HepG2 (cell line): ENCODE data around the gene CLCN4. TPM values are rescaled to one million over a fixed set of nuclear protein-coding genes. Genes with fewer than 3 reads are reported as not detected.

Source experiments
- ATAC-seq: fragments of 200-7000 bp; cut with Tn5 transposase; 3 replicates; pipeline ENCODE4 v1.9.1; 2020; ENCODE audit warnings: mild to moderate bottlenecking, moderate library complexity
- BruUV-seq: library from RNA; stranded (reverse); fragments of 400-500 nt; replicated peaks from 2 replicates; lab custom pipeline; 2021; lab: Mats Ljungman, UMichigan
- CTCF ChIA-PET: fragments of 300-600 bp; formaldehyde crosslinking; extraction: SDS; loops from one replicate; lab custom pipeline; 2021; ENCODE audit warnings: low total read pairs, inconsistent platforms, low intra/inter-chr PET ratio; lab: Yijun Ruan, JAX
- POLR2A ChIA-PET: fragments of 350-600 bp; sonication (Branson Sonifier 250); formaldehyde crosslinking; loops from one replicate; lab custom pipeline; 2020; ENCODE audit warnings: antibody characterized with exemption, inconsistent platforms; lab: Yijun Ruan, JAX
- DNase-seq: peaks from one replicate; pipeline ENCODE4 v3.0.0-alpha.2; 2015; ENCODE audit warnings: low spot score
- FAIRE-seq: peaks from 3 replicates; lab custom pipeline; 2011; peaks lifted over from hg19 to GRCh38; lab: Jason Lieb, UNC
- H2AFZ ChIP-seq: one replicate; pipeline ENCODE4 v1.6.1; 2011; ENCODE audit warnings: low read length, inconsistent platforms
- H3K27ac ChIP-seq: fragments of 300-600 bp; 3 replicates; pipeline ENCODE4 v1.8.0; 2011; ENCODE audit warnings: mixed run types, mild to moderate bottlenecking, mixed read lengths, low read length, inconsistent platforms; ENCODE audit not compliant: insufficient read depth; ENCODE audit errors: extremely low read length
- H3K27me3 ChIP-seq, 2 experiments: fragments of 200-600 bp in 1 of 2; 2 replicates in 1 of 2; 3 replicates in 1 of 2; pipeline versions ENCODE4 v1.6.0 to v1.8.0; 2011; ENCODE audit warnings: low read length in 2 of 2, mild to moderate bottlenecking in 2 of 2, moderate library complexity in 2 of 2, inconsistent platforms in 1 of 2; ENCODE audit not compliant: insufficient read depth in 2 of 2, control insufficient read depth in 1 of 2
- H3K36me3 ChIP-seq, 2 experiments: fragments of 200-600 bp in 1 of 2; replicated peaks in 1 of 2; 2 replicates in 1 of 2; 3 replicates in 1 of 2; pipeline versions ENCODE4 v1.5.1 to v1.8.0; 2011; ENCODE audit warnings: low read length in 2 of 2, inconsistent platforms in 1 of 2; ENCODE audit not compliant: insufficient read depth in 2 of 2, control insufficient read depth in 1 of 2
- H3K4me1 ChIP-seq: 2 replicates; pipeline ENCODE4 v1.5.1; 2012; ENCODE audit warnings: low read length, inconsistent platforms; ENCODE audit not compliant: insufficient read depth
- H3K4me2 ChIP-seq: 2 replicates; pipeline ENCODE4 v1.6.0; 2011; ENCODE audit warnings: low read depth, low read length, inconsistent platforms
- H3K4me3 ChIP-seq, 3 experiments: fragments of 200-600 bp in 1 of 3; sonication (generic), shearing (Covaris generic) in 1 of 3; replicated peaks in 1 of 3; 2 replicates each; pipeline ENCODE4 v1.5.1; 2011 to 2016; ENCODE audit warnings: low read length in 3 of 3, inconsistent platforms in 2 of 3, low read depth in 2 of 3, mild to moderate bottlenecking in 2 of 3, control low read depth in 1 of 3, mixed read lengths in 1 of 3; ENCODE audit not compliant: insufficient read depth in 1 of 3
- H3K79me2 ChIP-seq: one replicate; pipeline ENCODE4 v1.6.1; 2011; ENCODE audit warnings: low read length, inconsistent platforms; ENCODE audit not compliant: insufficient read depth
- H3K9ac ChIP-seq: 2 replicates; pipeline ENCODE4 v1.6.0; 2011; ENCODE audit warnings: mild to moderate bottlenecking, low read depth, low read length, inconsistent platforms; ENCODE audit not compliant: insufficient read depth
- H3K9me3 ChIP-seq: 2 replicates; pipeline ENCODE4 v1.5.1; 2012; ENCODE audit warnings: mild to moderate bottlenecking, low read length
- H4K20me1 ChIP-seq: 2 replicates; pipeline ENCODE4 v1.6.0; 2011; ENCODE audit warnings: inconsistent platforms, mild to moderate bottlenecking, low read length, moderate library complexity; ENCODE audit not compliant: insufficient read depth
- ATF4 ChIP-seq, 2 experiments: fragments of 450-650 bp in 1 of 2; sonication (generic) in 1 of 2; formaldehyde crosslinking; IDR thresholded peaks; 2 replicates each; pipeline versions ENCODE4 v1.5.0 to v1.8.0; 2020 to 2022; ENCODE audit warnings: mild to moderate bottlenecking in 1 of 2, missing genetic modification reagents in 1 of 2
- DMAP1 ChIP-seq: IDR thresholded peaks from 2 replicates; pipeline ENCODE4 v1.6.1; 2016
- HIVEP1 ChIP-seq: sonication (generic); formaldehyde crosslinking; IDR thresholded peaks from 2 replicates; pipeline ENCODE4 v1.4.0; 2020; ENCODE audit warnings: mild to moderate bottlenecking, missing genetic modification reagents
- KLF9 ChIP-seq: IDR thresholded peaks from 2 replicates; pipeline ENCODE4 v1.6.1; 2016; ENCODE audit warnings: low read depth
- MED8 ChIP-seq: sonication (generic); formaldehyde crosslinking; IDR thresholded peaks from 2 replicates; pipeline ENCODE4 v1.8.1; 2023; ENCODE audit warnings: mild to moderate bottlenecking, missing genetic modification reagents; ENCODE audit not compliant: insufficient replicate concordance
- NKX3-1 ChIP-seq: sonication (generic); formaldehyde crosslinking; IDR thresholded peaks from 2 replicates; pipeline ENCODE4 v1.5.0; 2020; ENCODE audit warnings: missing genetic modification reagents
- NR2F2 ChIP-seq: IDR thresholded peaks from 2 replicates; pipeline ENCODE4 v1.6.1; 2012; ENCODE audit warnings: low read depth, inconsistent platforms, borderline replicate concordance
- RCOR2 ChIP-seq: IDR thresholded peaks from 2 replicates; pipeline ENCODE4 v1.6.1; 2016; ENCODE audit warnings: missing biosample characterization, missing genetic modification reagents
- RORA ChIP-seq: sonication (generic); formaldehyde crosslinking; IDR thresholded peaks from 2 replicates; pipeline ENCODE4 v1.5.0; 2020; ENCODE audit warnings: mild to moderate bottlenecking, missing genetic modification reagents, moderate library complexity
- TOPORS ChIP-seq: sonication (generic); formaldehyde crosslinking; IDR thresholded peaks from 2 replicates; pipeline ENCODE4 v1.8.0; 2023; ENCODE audit warnings: mild to moderate bottlenecking, missing genetic modification reagents
- ZNF205 ChIP-seq: IDR thresholded peaks from 2 replicates; pipeline ENCODE4 v1.6.1; 2018; ENCODE audit warnings: missing biosample characterization, missing genetic modification reagents
- ZNF282 ChIP-seq: fragments of 450-650 bp; IDR thresholded peaks from 2 replicates; pipeline ENCODE4 v1.6.1; 2018; ENCODE audit not compliant: partially characterized antibody
- ZNF629 ChIP-seq: sonication (generic); formaldehyde crosslinking; conservative IDR thresholded peaks from 2 replicates; pipeline ENCODE4 v1.5.0; 2020; ENCODE audit warnings: missing genetic modification reagents
- ZNF652 ChIP-seq: IDR thresholded peaks from 2 replicates; pipeline ENCODE4 v1.6.1; 2016; ENCODE audit warnings: low read depth, borderline replicate concordance
- ZNF672 ChIP-seq: sonication (generic); formaldehyde crosslinking; IDR thresholded peaks from 2 replicates; pipeline ENCODE4 v1.8.1; 2022; ENCODE audit warnings: missing genetic modification reagents
- ZNF674 ChIP-seq: sonication (generic); formaldehyde crosslinking; IDR thresholded peaks from 2 replicates; pipeline ENCODE4 v1.5.0; 2020; ENCODE audit warnings: low read depth, mild to moderate bottlenecking, missing genetic modification reagents
- ZNF761 ChIP-seq: sonication (generic); formaldehyde crosslinking; conservative IDR thresholded peaks from 2 replicates; pipeline ENCODE4 v1.4.0; 2020; ENCODE audit warnings: mild to moderate bottlenecking, missing genetic modification reagents
- WGBS: methylation state at CpG from one replicate; pipeline ENCODE4 v1.1.6; 2017; ENCODE audit warnings: low lambda C conversion rate; 5-methylcytosine and 5-hydroxymethylcytosine counted together
- in situ Hi-C: cut with HindIII; loops from 2 replicates; pipeline ENCODE4 v1.10.0; 2017; ENCODE audit warnings: low pct_unique_long_range_greater_than_20kb; ENCODE audit not compliant: extremely low pct_ligation_motif_present
- intact Hi-C: fragments of 100-400 bp; cut with micrococcal nuclease; formaldehyde crosslinking; loops from one replicate; pipeline ENCODE4 v1.10.0; 2022; ENCODE audit not compliant: unreplicated experiment
- polyA plus RNA-seq, 8 experiments: library from polyadenylated mRNA; depleted of rRNA in 3 of 8; stranded (reverse) in 7 of 8; unstranded in 1 of 8; fragments of >200 nt; fragmentation: Illumina TruSeq in 4 of 8; extraction: Trizol in 4 of 8; gene quantifications; 2 replicates each; pipeline versions ENCODE4 v1.2.1 to v1.2.3, GENCODE V29; 2011 to 2016; ENCODE audit warnings: low read depth in 4 of 8, missing spikeins in 1 of 8, mixed read lengths in 1 of 8; ENCODE audit not compliant: insufficient read depth in 1 of 8
- total RNA-seq, 5 experiments: library from RNA; depleted of rRNA; stranded (reverse); fragments of >200 nt; fragmentation: Illumina TruSeq; extraction: Trizol; gene quantifications; 2 replicates each; pipeline ENCODE4 v1.2.3, GENCODE V29; 2016; ENCODE audit warnings: low read depth in 1 of 5
- TF ChIP-seq, protein P1 (sequence below): sonication (generic); formaldehyde crosslinking; IDR thresholded peaks from 2 replicates; pipeline ENCODE4 v1.4.0; 2020; ENCODE audit warnings: missing genetic modification reagents
- TF ChIP-seq, protein P2 (sequence below): sonication (generic); formaldehyde crosslinking; IDR thresholded peaks from 2 replicates; pipeline ENCODE4 v1.4.0; 2020; ENCODE audit warnings: missing genetic modification reagents

Gene CLCN4
- total and polyA plus RNA-seq, 2 of the 13 experiments (the other 11 are each of a cell fraction or from before 2014, with no cell fraction given): 1.8 to 2.5 TPM

GRCh38 chrX:10282490-10282889 is 125.7 kb downstream of the CLCN4 start (continued):
- TF ChIP-seq ZNF629 (CRISPR knock-in tag): no peak
- TF ChIP-seq RORA: no peak
- TF ChIP-seq ZNF761 (CRISPR knock-in tag): no peak
- no peak for TF ChIP-seq NR2F2
- TF ChIP-seq, all 625 proteins: peak for 0

GRCh38 chrX:10286195-10286594 is 129.4 kb downstream of the CLCN4 start:
- WGBS: 19% methylated on average over 5 of the region's 6 CpGs
- H3K4me3 ChIP-seq: no peak overlapping the region
- CTCF ChIA-PET: no interaction called here
- H3K27me3 ChIP-seq: no peaks in the 10 kb centered on the region
- no peaks in the 10 kb centered on the region for H3K79me2 ChIP-seq
- intact Hi-C loops (no loop called here), in situ Hi-C loops (no loop called here)
- no peaks in the 10 kb centered on the region for H3K36me3 ChIP-seq
- no peak overlapping the region for H3K9ac ChIP-seq
- H3K9me3 ChIP-seq: no peaks in the 10 kb centered on the region
- FAIRE-seq (no peak), ATAC-seq (no peak), DNase-seq (no peak)
- BruUV-seq: no TSS peak
- H3K27ac ChIP-seq: no peak overlapping the region
- no peaks in the 10 kb centered on the region for H3K4me1 ChIP-seq
- H3K4me2 ChIP-seq: no peak overlapping the region
- no peak overlapping the region for H2AFZ ChIP-seq
- H4K20me1 ChIP-seq: no peaks in the 10 kb centered on the region
- POLR2A ChIA-PET: no interaction called here
- TF ChIP-seq, protein P1, sequence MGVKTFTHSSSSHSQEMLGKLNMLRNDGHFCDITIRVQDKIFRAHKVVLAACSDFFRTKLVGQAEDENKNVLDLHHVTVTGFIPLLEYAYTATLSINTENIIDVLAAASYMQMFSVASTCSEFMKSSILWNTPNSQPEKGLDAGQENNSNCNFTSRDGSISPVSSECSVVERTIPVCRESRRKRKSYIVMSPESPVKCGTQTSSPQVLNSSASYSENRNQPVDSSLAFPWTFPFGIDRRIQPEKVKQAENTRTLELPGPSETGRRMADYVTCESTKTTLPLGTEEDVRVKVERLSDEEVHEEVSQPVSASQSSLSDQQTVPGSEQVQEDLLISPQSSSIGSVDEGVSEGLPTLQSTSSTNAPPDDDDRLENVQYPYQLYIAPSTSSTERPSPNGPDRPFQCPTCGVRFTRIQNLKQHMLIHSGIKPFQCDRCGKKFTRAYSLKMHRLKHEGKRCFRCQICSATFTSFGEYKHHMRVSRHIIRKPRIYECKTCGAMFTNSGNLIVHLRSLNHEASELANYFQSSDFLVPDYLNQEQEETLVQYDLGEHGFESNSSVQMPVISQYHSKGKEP (CRISPR knock-in tag): no peak
- TF ChIP-seq ZNF652 (CRISPR knock-in tag): no peak
- no peak for TF ChIP-seq NKX3-1
- TF ChIP-seq ZNF205 (CRISPR knock-in tag): no peak
- TF ChIP-seq ZNF674 (CRISPR knock-in tag): no peak
- no peak for TF ChIP-seq ZNF282
- no peak for TF ChIP-seq RCOR2 (CRISPR knock-in tag)
- TF ChIP-seq KLF9 (CRISPR knock-in tag): no peak
- TF ChIP-seq, protein P2, sequence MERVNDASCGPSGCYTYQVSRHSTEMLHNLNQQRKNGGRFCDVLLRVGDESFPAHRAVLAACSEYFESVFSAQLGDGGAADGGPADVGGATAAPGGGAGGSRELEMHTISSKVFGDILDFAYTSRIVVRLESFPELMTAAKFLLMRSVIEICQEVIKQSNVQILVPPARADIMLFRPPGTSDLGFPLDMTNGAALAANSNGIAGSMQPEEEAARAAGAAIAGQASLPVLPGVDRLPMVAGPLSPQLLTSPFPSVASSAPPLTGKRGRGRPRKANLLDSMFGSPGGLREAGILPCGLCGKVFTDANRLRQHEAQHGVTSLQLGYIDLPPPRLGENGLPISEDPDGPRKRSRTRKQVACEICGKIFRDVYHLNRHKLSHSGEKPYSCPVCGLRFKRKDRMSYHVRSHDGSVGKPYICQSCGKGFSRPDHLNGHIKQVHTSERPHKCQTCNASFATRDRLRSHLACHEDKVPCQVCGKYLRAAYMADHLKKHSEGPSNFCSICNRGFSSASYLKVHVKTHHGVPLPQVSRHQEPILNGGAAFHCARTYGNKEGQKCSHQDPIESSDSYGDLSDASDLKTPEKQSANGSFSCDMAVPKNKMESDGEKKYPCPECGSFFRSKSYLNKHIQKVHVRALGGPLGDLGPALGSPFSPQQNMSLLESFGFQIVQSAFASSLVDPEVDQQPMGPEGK (CRISPR knock-in tag): no peak
- no peak for TF ChIP-seq DMAP1 (CRISPR knock-in tag)
- TF ChIP-seq ZNF672 (CRISPR knock-in tag): no peak
- TF ChIP-seq MED8 (CRISPR knock-in tag): no peak
- no peak for TF ChIP-seq TOPORS
- no peak for TF ChIP-seq ATF4 (CRISPR knock-in tag; IDR thresholded peaks at IDR 0.05)
- TF ChIP-seq HIVEP1 (CRISPR knock-in tag): no peak
